Measurements from ENCODE around the gene FCHO2.
A peak's percentile ranks its signal among the peaks of the same experiment; 100 is the strongest.

FCHO2 gene

GRCh38 chr5:73117088-73117740 is 161.4 kb downstream of the FCHO2 start:
- 78 to 85% methylated on average over 3 of the region's 3 CpGs for WGBS, 2 experiments
- Histone ChIP-seq H3K27ac (ENCODE audit: insufficient read depth, low read depth, low read length, poor library complexity, severe bottlenecking) (no peak overlapping the region), H3K27me3 (ENCODE audit: control insufficient read depth, insufficient read depth, low read length, poor library complexity, severe bottlenecking) (peaks cover 43% of the 10 kb centered on the region)

GRCh38 chr5:73118391-73118973 is 162.6 kb downstream of the FCHO2 start:
- H3K36me3 ChIP-seq (ENCODE audit: control insufficient read depth, insufficient read depth, low read length), result no peaks in the 10 kb centered on the region
- peaks cover 53% of the 10 kb centered on the region for H3K27me3 ChIP-seq (ENCODE audit: control insufficient read depth, insufficient read depth, low read length, poor library complexity, severe bottlenecking)
- H3K27ac ChIP-seq (ENCODE audit: insufficient read depth, low read depth, low read length, poor library complexity, severe bottlenecking), result no peak overlapping the region
- 88 to 90% methylated on average over 5 of the region's 5 CpGs for WGBS, 2 experiments
- no peak overlapping the region for H3K4me3 ChIP-seq (ENCODE audit: insufficient read depth, low read depth, low read length)
- H3K4me1 ChIP-seq (ENCODE audit: control insufficient read depth, insufficient read depth, low read length), result peaks cover 4% of the 10 kb centered on the region
- no peaks in the 10 kb centered on the region for H3K9me3 ChIP-seq (ENCODE audit: control insufficient read depth, low read length)

More at GRCh38 chr5:73117088-73117740, 161.4 kb downstream of the FCHO2 start:
- Histone ChIP-seq H3K4me3 (ENCODE audit: insufficient read depth, low read depth, low read length) (no peak overlapping the region), H3K9me3 (ENCODE audit: control insufficient read depth, low read length) (no peaks in the 10 kb centered on the region), H3K36me3 (ENCODE audit: control insufficient read depth, insufficient read depth, low read length) (no peaks in the 10 kb centered on the region), H3K4me1 (ENCODE audit: control insufficient read depth, insufficient read depth, low read length) (peaks cover 4% of the 10 kb centered on the region)

- Histone ChIP-seq H3K4me3 (ENCODE audit: insufficient read depth, low read depth, low read length) (peak overlapping the region; percentile 43), H3K4me1 (ENCODE audit: control insufficient read depth, insufficient read depth, low read length) (peaks cover 4% of the 10 kb centered on the region), H3K36me3 (ENCODE audit: control insufficient read depth, insufficient read depth, low read length) (no peaks in the 10 kb centered on the region), H3K27ac (ENCODE audit: insufficient read depth, low read depth, low read length, poor library complexity, severe bottlenecking) (no peak overlapping the region), H3K27me3 (ENCODE audit: control insufficient read depth, insufficient read depth, low read length, poor library complexity, severe bottlenecking) (peaks cover 58% of the 10 kb centered on the region), H3K9me3 (ENCODE audit: control insufficient read depth, low read length) (no peaks in the 10 kb centered on the region)
- 42 to 46% methylated on average over 40 of the region's 40 CpGs for WGBS, 2 experiments
These were observed 163.8 kb downstream of the FCHO2 start for GRCh38 chr5:73119451-73120157.

GRCh38 chr5:73120222-73121118 is 164.6 kb downstream of the FCHO2 start, which contains the start of gene TMEM171:
TSS of gene TMEM171 (plus strand) at chr5:73120575. CDS start at chr5:73123374, 2,799 bp downstream.
- H3K27me3 ChIP-seq (ENCODE audit: control insufficient read depth, insufficient read depth, low read length, poor library complexity, severe bottlenecking), result peaks cover 58% of the 10 kb centered on the region
- no peak within 1 kb of the TSS for H3K27ac ChIP-seq (ENCODE audit: insufficient read depth, low read depth, low read length, poor library complexity, severe bottlenecking)
- peaks cover 4% of the 10 kb centered on the region for H3K4me1 ChIP-seq (ENCODE audit: control insufficient read depth, insufficient read depth, low read length)
- H3K9me3 ChIP-seq (ENCODE audit: control insufficient read depth, low read length), result no peaks in the 10 kb centered on the region
- 1 to 2% methylated on average over 94 of the region's 94 CpGs for WGBS, 2 experiments
- no peaks in the 10 kb centered on the region for H3K36me3 ChIP-seq (ENCODE audit: control insufficient read depth, insufficient read depth, low read length)
- H3K4me3 ChIP-seq (ENCODE audit: insufficient read depth, low read depth, low read length), result peak within 1 kb of the TSS; percentile 43

GRCh38 chr5:73121119-73121463 is 165.2 kb downstream of the FCHO2 start:
- 42 to 43% methylated on average over 5 of the region's 6 CpGs for WGBS, 2 experiments
- H3K27ac ChIP-seq (ENCODE audit: insufficient read depth, low read depth, low read length, poor library complexity, severe bottlenecking), result no peak overlapping the region
- H3K36me3 ChIP-seq (ENCODE audit: control insufficient read depth, insufficient read depth, low read length), result no peaks in the 10 kb centered on the region
- peak overlapping the region; percentile 43 for H3K4me3 ChIP-seq (ENCODE audit: insufficient read depth, low read depth, low read length)
- H3K9me3 ChIP-seq (ENCODE audit: control insufficient read depth, low read length), result no peaks in the 10 kb centered on the region
- peaks cover 58% of the 10 kb centered on the region for H3K27me3 ChIP-seq (ENCODE audit: control insufficient read depth, insufficient read depth, low read length, poor library complexity, severe bottlenecking)
- peaks cover 4% of the 10 kb centered on the region for H3K4me1 ChIP-seq (ENCODE audit: control insufficient read depth, insufficient read depth, low read length)

GRCh38 chr5:73122875-73123810 is 167.3 kb downstream of the FCHO2 start:
- Histone ChIP-seq H3K4me3 (ENCODE audit: insufficient read depth, low read depth, low read length) (no peak overlapping the region), H3K27me3 (ENCODE audit: control insufficient read depth, insufficient read depth, low read length, poor library complexity, severe bottlenecking) (peaks cover 56% of the 10 kb centered on the region), H3K4me1 (ENCODE audit: control insufficient read depth, insufficient read depth, low read length) (peaks cover 4% of the 10 kb centered on the region), H3K27ac (ENCODE audit: insufficient read depth, low read depth, low read length, poor library complexity, severe bottlenecking) (no peak overlapping the region), H3K36me3 (ENCODE audit: control insufficient read depth, insufficient read depth, low read length) (no peaks in the 10 kb centered on the region), H3K9me3 (ENCODE audit: control insufficient read depth, low read length) (no peaks in the 10 kb centered on the region)
- 80% methylated on average over 19 of the region's 19 CpGs for WGBS, 2 experiments

GRCh38 chr5:73125289-73125688 is 169.4 kb downstream of the FCHO2 start:
- no peak overlapping the region for H3K4me3 ChIP-seq (ENCODE audit: insufficient read depth, low read depth, low read length)

GRCh38 chr5:73126381-73126780 is 170.5 kb downstream of the FCHO2 start:
- WGBS, 2 experiments, result 78 to 84% methylated on average over 4 of the region's 4 CpGs
- Histone ChIP-seq H3K4me3 (ENCODE audit: insufficient read depth, low read depth, low read length) (no peak overlapping the region), H3K9me3 (ENCODE audit: control insufficient read depth, low read length) (no peaks in the 10 kb centered on the region), H3K36me3 (ENCODE audit: control insufficient read depth, insufficient read depth, low read length) (no peaks in the 10 kb centered on the region), H3K27me3 (ENCODE audit: control insufficient read depth, insufficient read depth, low read length, poor library complexity, severe bottlenecking) (peaks cover 23% of the 10 kb centered on the region), H3K4me1 (ENCODE audit: control insufficient read depth, insufficient read depth, low read length) (no peaks in the 10 kb centered on the region), H3K27ac (ENCODE audit: insufficient read depth, low read depth, low read length, poor library complexity, severe bottlenecking) (no peak overlapping the region)

More at GRCh38 chr5:73125289-73125688, 169.4 kb downstream of the FCHO2 start:
- Histone ChIP-seq H3K4me1 (ENCODE audit: control insufficient read depth, insufficient read depth, low read length) (peaks cover 4% of the 10 kb centered on the region), H3K27me3 (ENCODE audit: control insufficient read depth, insufficient read depth, low read length, poor library complexity, severe bottlenecking) (peaks cover 34% of the 10 kb centered on the region), H3K36me3 (ENCODE audit: control insufficient read depth, insufficient read depth, low read length) (no peaks in the 10 kb centered on the region), H3K9me3 (ENCODE audit: control insufficient read depth, low read length) (no peaks in the 10 kb centered on the region), H3K27ac (ENCODE audit: insufficient read depth, low read depth, low read length, poor library complexity, severe bottlenecking) (no peak overlapping the region)
- WGBS, 2 experiments, result 96 to 97% methylated on average over 4 of the region's 4 CpGs

GRCh38 chr5:73126957-73127356 is 171.1 kb downstream of the FCHO2 start:
- Histone ChIP-seq H3K4me3 (ENCODE audit: insufficient read depth, low read depth, low read length) (no peak overlapping the region), H3K27me3 (ENCODE audit: control insufficient read depth, insufficient read depth, low read length, poor library complexity, severe bottlenecking) (peaks cover 18% of the 10 kb centered on the region), H3K9me3 (ENCODE audit: control insufficient read depth, low read length) (no peaks in the 10 kb centered on the region), H3K27ac (ENCODE audit: insufficient read depth, low read depth, low read length, poor library complexity, severe bottlenecking) (no peak overlapping the region), H3K4me1 (ENCODE audit: control insufficient read depth, insufficient read depth, low read length) (no peaks in the 10 kb centered on the region), H3K36me3 (ENCODE audit: control insufficient read depth, insufficient read depth, low read length) (no peaks in the 10 kb centered on the region)
- 71 to 92% methylated on average over 1 of the region's 1 CpG for WGBS, 2 experiments
